Endothelial cell of umbilical vein (primary cell): ENCODE data around the gene LAMB2. TPM values are rescaled to one million over a fixed set of nuclear protein-coding genes. Genes with fewer than 3 reads are reported as not detected.

Experiments used
- BruUV-seq: library from RNA; stranded (reverse); fragments of 400-500 nt; replicated peaks from 2 replicates; lab custom pipeline; 2021; lab: Mats Ljungman, UMichigan
- CTCF ChIA-PET: fragments of 300-600, 350-600 bp; sonication (Branson Sonifier 250); formaldehyde crosslinking; loops from one replicate; lab custom pipeline; 2021; ENCODE audit warnings: antibody characterized with exemption, inconsistent platforms; lab: Charles Lee
- POLR2A ChIA-PET: fragments of 300-600, 350-600 bp; sonication (Branson Sonifier 250); formaldehyde crosslinking; loops from one replicate; lab custom pipeline; 2021; ENCODE audit warnings: antibody characterized with exemption, inconsistent platforms; lab: Charles Lee
- DNase-seq: peaks from one replicate; pipeline ENCODE4 v3.0.0-alpha.2; 2011; ENCODE audit warnings: low read depth, low spot score
- FAIRE-seq: peaks from 2 replicates; lab custom pipeline; 2011; peaks lifted over from hg19 to GRCh38; lab: Jason Lieb, UNC
- H2AFZ ChIP-seq: 2 replicates; pipeline ENCODE4 v1.6.0; 2012; ENCODE audit warnings: low read depth, low read length, control low read depth, inconsistent platforms
- H3K27ac ChIP-seq: 2 replicates; pipeline ENCODE4 v1.5.1; 2011; ENCODE audit warnings: low read depth, mild to moderate bottlenecking, control low read depth, low read length, moderate library complexity; ENCODE audit not compliant: insufficient read depth
- H3K27me3 ChIP-seq, 2 experiments: 2 replicates each; pipeline versions ENCODE4 v1.6.0 to v1.6.1; 2011; ENCODE audit warnings: low read length in 2 of 2, mixed read lengths in 1 of 2; ENCODE audit not compliant: control insufficient read depth in 2 of 2, insufficient read depth in 2 of 2
- H3K36me3 ChIP-seq, 2 experiments: 2 replicates in 1 of 2; 3 replicates in 1 of 2; pipeline ENCODE4 v1.5.1; 2011; ENCODE audit warnings: low read length in 2 of 2, mild to moderate bottlenecking in 1 of 2, moderate library complexity in 1 of 2; ENCODE audit not compliant: control insufficient read depth in 2 of 2, insufficient read depth in 2 of 2; ENCODE audit errors: extremely low read depth in 1 of 2
- H3K4me1 ChIP-seq: 3 replicates; pipeline ENCODE4 v1.5.1; 2011; ENCODE audit warnings: mild to moderate bottlenecking, low read length; ENCODE audit not compliant: control insufficient read depth, insufficient read depth; ENCODE audit errors: extremely low read depth
- H3K4me2 ChIP-seq: 2 replicates; pipeline ENCODE4 v1.6.1; 2011; ENCODE audit warnings: low read length, control low read depth, mixed read lengths; ENCODE audit not compliant: insufficient read depth
- H3K4me3 ChIP-seq, 3 experiments: fragments of 200-600 bp in 1 of 3; sonication (generic), shearing (Covaris generic) in 1 of 3; replicated peaks in 1 of 3; 2 replicates each; pipeline ENCODE4 v1.5.1; 2011 to 2016; ENCODE audit warnings: control low read depth in 3 of 3, low read length in 3 of 3, mild to moderate bottlenecking in 2 of 3, inconsistent platforms in 1 of 3, low read depth in 1 of 3, moderate library complexity in 1 of 3; ENCODE audit not compliant: insufficient read depth in 1 of 3
- H3K79me2 ChIP-seq: 2 replicates; pipeline ENCODE4 v1.6.0; 2012; ENCODE audit warnings: low read length, inconsistent platforms; ENCODE audit not compliant: control insufficient read depth, insufficient read depth
- H3K9ac ChIP-seq: replicated peaks from 2 replicates; pipeline ENCODE3; 2011; ENCODE audit warnings: low read length, control low read depth; ENCODE audit not compliant: insufficient read depth; ENCODE audit errors: extremely low read depth
- H3K9me1 ChIP-seq: replicated peaks from 3 replicates; pipeline ENCODE4 v1.6.0; 2011; ENCODE audit warnings: mild to moderate bottlenecking, low read length; ENCODE audit not compliant: control insufficient read depth, insufficient read depth; ENCODE audit errors: extremely low read depth
- H3K9me3 ChIP-seq: replicated peaks from 2 replicates; pipeline ENCODE4 v1.5.1; 2012; ENCODE audit warnings: low read length, inconsistent platforms; ENCODE audit not compliant: control insufficient read depth, insufficient read depth
- H4K20me1 ChIP-seq: replicated peaks from 2 replicates; pipeline ENCODE3; 2011; ENCODE audit warnings: mild to moderate bottlenecking, low read length; ENCODE audit not compliant: control insufficient read depth, insufficient read depth; ENCODE audit errors: extremely low read depth
- EZH2 ChIP-seq: IDR thresholded peaks from 2 replicates; pipeline ENCODE4 v1.6.1; 2012; ENCODE audit warnings: borderline replicate concordance, low read depth, mild to moderate bottlenecking, moderate library complexity, low read length, inconsistent platforms; ENCODE audit not compliant: severe bottlenecking
- FOS ChIP-seq: IDR thresholded peaks from 2 replicates; pipeline ENCODE4 v1.6.1; 2011; ENCODE audit warnings: mild to moderate bottlenecking, low read length, moderate library complexity, borderline replicate concordance; ENCODE audit not compliant: insufficient read depth
- GATA2 ChIP-seq: IDR thresholded peaks from 2 replicates; pipeline ENCODE4 v1.7.0; 2011; ENCODE audit warnings: low read depth, mild to moderate bottlenecking, moderate library complexity, mixed read lengths, low read length; ENCODE audit not compliant: insufficient read length, insufficient read depth
- JUN ChIP-seq: IDR thresholded peaks from 2 replicates; pipeline ENCODE4 v1.6.1; 2011; ENCODE audit warnings: borderline replicate concordance, low read depth; ENCODE audit not compliant: insufficient read length, insufficient read depth
- MYC ChIP-seq: IDR thresholded peaks from one replicate; pipeline ENCODE4 v1.6.1; 2011; ENCODE audit warnings: mild to moderate bottlenecking, low read depth, low read length
- POLR2A ChIP-seq: IDR thresholded peaks from 2 replicates; pipeline ENCODE4 v1.6.1; 2012; ENCODE audit warnings: low read depth, mild to moderate bottlenecking, control low read depth, low read length
- POLR2AphosphoS5 ChIP-seq: IDR thresholded peaks from 2 replicates; pipeline ENCODE4 v1.6.1; 2012; ENCODE audit warnings: low read depth, mild to moderate bottlenecking, control low read depth, low read length, moderate library complexity; ENCODE audit not compliant: insufficient read depth
- dilution Hi-C: fragments of 300-500 bp; cut with MboI; formaldehyde crosslinking; loops from one replicate; pipeline ENCODE4 v1.15.0; 2019; ENCODE audit warnings: low sequenced_read_pairs; ENCODE audit not compliant: extremely low pct_ligation_motif_present
- intact Hi-C: fragments of 100-400 bp; cut with micrococcal nuclease; formaldehyde crosslinking; loops from one replicate; pipeline ENCODE4 v1.10.0; 2022
- polyA plus RNA-seq, 4 experiments: library from polyadenylated mRNA; depleted of rRNA in 3 of 4; stranded (reverse) in 3 of 4; unstranded in 1 of 4; fragments of >200 nt; gene quantifications; 2 replicates each; pipeline versions ENCODE4 v1.2.1 to v1.2.3, GENCODE V29; 2011 to 2012; ENCODE audit warnings: missing spikeins in 1 of 4
- total RNA-seq: library from RNA; stranded (reverse); gene quantifications from 2 replicates; pipeline ENCODE4 v1.2.3, GENCODE V29; 2021
- TF ChIP-seq, protein P1 (sequence below), 2 donors: IDR thresholded peaks; 1 replicate in 1 of 2; 2 replicates in 1 of 2; pipeline ENCODE4 v1.5.1; 2011; ENCODE audit warnings: low read length in 2 of 2, mild to moderate bottlenecking in 2 of 2, moderate library complexity in 2 of 2, control low read depth in 1 of 2, inconsistent platforms in 1 of 2, low read depth in 1 of 2; ENCODE audit not compliant: insufficient read depth in 1 of 2; ENCODE audit errors: extremely low read depth in 1 of 2
- TF ChIP-seq, protein P2 (sequence below): IDR thresholded peaks from 2 replicates; pipeline ENCODE4 v1.6.1; 2011; ENCODE audit not compliant: insufficient read depth, insufficient read length

LAMB2 gene
- total and polyA plus RNA-seq, 2 donors (not counting 3 experiments of a cell fraction or from before 2014, with no cell fraction given) = 423 to 764 TPM

DNA sequence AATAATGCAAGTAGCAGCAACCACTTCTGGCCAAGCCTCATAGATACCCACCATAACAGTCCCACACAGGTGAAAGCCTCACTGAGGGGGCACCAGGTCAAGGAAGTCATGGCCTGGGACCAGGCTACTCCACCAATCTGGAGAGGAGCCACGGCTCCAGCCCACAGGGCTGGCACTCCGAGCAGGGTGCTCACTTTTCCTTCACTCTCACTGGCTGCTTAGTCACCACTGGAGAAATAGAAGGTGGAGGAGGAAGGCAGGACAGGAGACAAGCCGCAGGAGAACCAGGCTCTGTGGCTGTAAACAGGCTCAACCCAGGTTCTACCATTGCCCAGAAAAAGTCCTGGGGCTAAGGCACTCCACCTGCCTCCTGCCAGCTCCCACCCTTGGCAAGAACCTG is 13.4 kb downstream of the LAMB2 start:
- Histone ChIP-seq H3K79me2 (peaks cover 14% of the 10 kb centered on the region), H3K9ac (peak overlapping the region; percentile 65), H2AFZ (no peak overlapping the region), H3K4me3 (peak overlapping the region in 2 of 3 experiments; percentile 65 to 71), H4K20me1 (no peaks in the 10 kb centered on the region), H3K4me1 (peaks cover 12% of the 10 kb centered on the region), H3K36me3 (peaks cover 7 to 68% of the 10 kb centered on the region in 2 experiments), H3K9me3 (no peaks in the 10 kb centered on the region), H3K27ac (peak overlapping the region; percentile 58), H3K27me3 (no peaks in the 10 kb centered on the region), H3K4me2 (peak overlapping the region; percentile 72), H3K9me1 (no peaks in the 10 kb centered on the region)
- ChIA-PET CTCF (interaction anchor here (1.5 to 2.1 kb wide), 2 partner anchors 97 to 330 kb away, joined by 4 to 13 read pairs; partner anchors contain the start of gene NDUFAF3), POLR2A (no interaction called here)
- dilution Hi-C loops (no loop called here), intact Hi-C loops (no loop called here)
- no peak for DNase-seq
- peak; percentile 20 for TF ChIP-seq POLR2A
- TF ChIP-seq, protein P1, sequence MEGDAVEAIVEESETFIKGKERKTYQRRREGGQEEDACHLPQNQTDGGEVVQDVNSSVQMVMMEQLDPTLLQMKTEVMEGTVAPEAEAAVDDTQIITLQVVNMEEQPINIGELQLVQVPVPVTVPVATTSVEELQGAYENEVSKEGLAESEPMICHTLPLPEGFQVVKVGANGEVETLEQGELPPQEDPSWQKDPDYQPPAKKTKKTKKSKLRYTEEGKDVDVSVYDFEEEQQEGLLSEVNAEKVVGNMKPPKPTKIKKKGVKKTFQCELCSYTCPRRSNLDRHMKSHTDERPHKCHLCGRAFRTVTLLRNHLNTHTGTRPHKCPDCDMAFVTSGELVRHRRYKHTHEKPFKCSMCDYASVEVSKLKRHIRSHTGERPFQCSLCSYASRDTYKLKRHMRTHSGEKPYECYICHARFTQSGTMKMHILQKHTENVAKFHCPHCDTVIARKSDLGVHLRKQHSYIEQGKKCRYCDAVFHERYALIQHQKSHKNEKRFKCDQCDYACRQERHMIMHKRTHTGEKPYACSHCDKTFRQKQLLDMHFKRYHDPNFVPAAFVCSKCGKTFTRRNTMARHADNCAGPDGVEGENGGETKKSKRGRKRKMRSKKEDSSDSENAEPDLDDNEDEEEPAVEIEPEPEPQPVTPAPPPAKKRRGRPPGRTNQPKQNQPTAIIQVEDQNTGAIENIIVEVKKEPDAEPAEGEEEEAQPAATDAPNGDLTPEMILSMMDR (IDR thresholded peaks at IDR 0.05; ENCODE audit: extremely low read depth in 1 of 2, insufficient read depth in 1 of 2, low read depth in 1 of 2, low read length in 2 of 2) = no peak
- no TSS peak for BruUV-seq
- FAIRE-seq = no peak

DNA sequence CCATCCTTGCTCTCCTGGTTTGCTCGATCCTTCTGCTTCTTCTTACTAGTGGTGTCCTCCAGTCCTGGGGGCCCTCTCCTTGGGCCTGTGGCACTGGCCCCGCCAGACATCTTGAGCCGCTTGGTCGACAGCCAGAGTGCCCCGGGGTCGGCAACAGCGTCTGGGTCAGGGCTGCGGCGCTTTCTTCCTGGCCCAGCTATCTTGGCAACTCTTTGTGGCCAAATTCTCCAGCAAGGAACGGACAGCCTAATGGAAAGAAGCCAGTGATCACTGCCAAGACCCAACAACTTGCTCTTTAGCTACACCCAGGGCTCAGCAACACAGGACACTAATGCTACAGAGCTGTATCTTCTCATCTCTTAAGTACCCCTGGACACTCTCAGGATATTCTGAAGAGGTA is 13.8 kb downstream of the LAMB2 start:
- POLR2A ChIA-PET = no interaction called here
- no TSS peak for BruUV-seq

More for the DNA sequence above, 13.8 kb downstream of the LAMB2 start:
- Histone ChIP-seq H3K4me2 (no peak overlapping the region), H3K9me1 (no peaks in the 10 kb centered on the region), H4K20me1 (no peaks in the 10 kb centered on the region), H3K79me2 (peaks cover 14% of the 10 kb centered on the region), H3K4me1 (peaks cover 12% of the 10 kb centered on the region), H3K27ac (peak overlapping the region; percentile 9), H3K9ac (no peak overlapping the region), H2AFZ (no peak overlapping the region), H3K27me3 (no peaks in the 10 kb centered on the region), H3K4me3 (no peak overlapping the region), H3K9me3 (no peaks in the 10 kb centered on the region), H3K36me3 (peaks cover 7 to 68% of the 10 kb centered on the region in 2 experiments)
- FAIRE-seq = no peak
- CTCF ChIA-PET = interaction anchor here (2.1 kb wide), 1 partner anchor 330 kb away, joined by 13 read pairs; no protein-coding TSS in a partner anchor
- no peak for TF ChIP-seq POLR2AphosphoS5
- TF ChIP-seq GATA2 = no peak
- TF ChIP-seq, protein P1 (IDR thresholded peaks at IDR 0.05; ENCODE audit: extremely low read depth in 1 of 2, insufficient read depth in 1 of 2, low read depth in 1 of 2, low read length in 2 of 2) = no peak
- no peak for TF ChIP-seq MYC
- no peak for TF ChIP-seq POLR2A
- TF ChIP-seq FOS = no peak
- TF ChIP-seq EZH2 = no peak
- no peak for TF ChIP-seq JUN
- TF ChIP-seq, protein P2, sequence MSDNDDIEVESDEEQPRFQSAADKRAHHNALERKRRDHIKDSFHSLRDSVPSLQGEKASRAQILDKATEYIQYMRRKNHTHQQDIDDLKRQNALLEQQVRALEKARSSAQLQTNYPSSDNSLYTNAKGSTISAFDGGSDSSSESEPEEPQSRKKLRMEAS = no peak
- intact Hi-C loops (no loop called here), dilution Hi-C loops (no loop called here)
- no peak for DNase-seq
